DMS 273 treated with DMSO at 0.1 percent for 48 hours (cell line): ENCODE data around the gene FGFR4.

ENCODE experiments used
- DNase-seq: peaks from one replicate; lab custom pipeline; 2025; lab: John Stamatoyannopoulos, UW

Gene FGFR4

GRCh38 chr5:177085985-177086653, 596 bp upstream of the FGFR4 start:
- DNase-seq, result no peak

- DNase-seq, result no peak
Observed at GRCh38 chr5:177087398-177088005, 787 bp downstream of the FGFR4 start.

- DNase-seq, result no peak
Observed at GRCh38 chr5:177089127-177089526, 2.4 kb downstream of the FGFR4 start.

- no peak for DNase-seq
Observed at GRCh38 chr5:177089825-177090641, 3.3 kb downstream of the FGFR4 start.

- no peak for DNase-seq
Observed at GRCh38 chr5:177090813-177091212, 4.1 kb downstream of the FGFR4 start.

GRCh38 chr5:177091232-177091631, 4.5 kb downstream of the FGFR4 start:
- no peak for DNase-seq

GRCh38 chr5:177092178-177093081, 5.7 kb downstream of the FGFR4 start:
- no peak for DNase-seq

- no peak for DNase-seq
Observed at GRCh38 chr5:177093082-177093712, 6.5 kb downstream of the FGFR4 start.

- no peak for DNase-seq
Observed at GRCh38 chr5:177093803-177094202, 7.1 kb downstream of the FGFR4 start.

GRCh38 chr5:177094224-177095087, 7.7 kb downstream of the FGFR4 start:
- no peak for DNase-seq

GRCh38 chr5:177095088-177095669, 8.5 kb downstream of the FGFR4 start:
- DNase-seq, result no peak

GRCh38 chr5:177096162-177097015, 9.7 kb downstream of the FGFR4 start:
- no peak for DNase-seq

GRCh38 chr5:177097016-177097985, 10.6 kb downstream of the FGFR4 start:
- DNase-seq, result no peak

- no peak for DNase-seq
Observed at GRCh38 chr5:177098120-177098469, 11.4 kb downstream of the FGFR4 start.

GRCh38 chr5:177098470-177099141, 11.9 kb downstream of the FGFR4 start:
- no peak for DNase-seq

GRCh38 chr5:177099422-177100093, 12.8 kb downstream of the FGFR4 start:
- no peak for DNase-seq

- DNase-seq, result no peak
Observed at GRCh38 chr5:177100714-177101121, 14.0 kb downstream of the FGFR4 start.
